HG03103 (cell line): Measurements from ENCODE around the gene MTRF1.
"Not testable (repeated sequence)": the region's sequence is repeated elsewhere in the genome, so short reads cannot be mapped to it uniquely, and the experiment has no call there.

Experiments
- ATAC-seq: cut with Tn5 transposase; IDR thresholded peaks from one replicate; pipeline ENCODE4 v1.9.1; 2021; ENCODE audit warnings: low read depth; ENCODE audit not compliant: unreplicated experiment

MTRF1 gene

DNA sequence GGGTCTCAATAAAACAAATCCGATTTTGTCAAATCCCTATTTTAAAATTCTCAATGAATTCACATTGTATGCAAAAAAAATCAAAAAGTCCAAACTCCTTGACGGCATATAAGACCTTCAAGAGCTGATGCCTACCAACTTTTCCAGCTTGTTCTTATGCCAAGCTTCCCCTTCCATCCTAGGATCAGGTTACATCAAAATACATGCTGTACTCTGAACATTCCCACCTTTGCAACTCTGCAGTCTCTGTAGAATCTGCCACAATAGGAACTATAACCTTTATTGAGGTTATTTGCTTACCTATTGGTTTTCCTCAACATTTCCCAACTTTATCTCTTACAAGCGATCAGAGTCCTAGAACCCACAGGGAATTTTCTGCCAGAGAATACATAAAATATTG, 76.9 kb downstream of the MTRF1 start:
- no peak for ATAC-seq

DNA sequence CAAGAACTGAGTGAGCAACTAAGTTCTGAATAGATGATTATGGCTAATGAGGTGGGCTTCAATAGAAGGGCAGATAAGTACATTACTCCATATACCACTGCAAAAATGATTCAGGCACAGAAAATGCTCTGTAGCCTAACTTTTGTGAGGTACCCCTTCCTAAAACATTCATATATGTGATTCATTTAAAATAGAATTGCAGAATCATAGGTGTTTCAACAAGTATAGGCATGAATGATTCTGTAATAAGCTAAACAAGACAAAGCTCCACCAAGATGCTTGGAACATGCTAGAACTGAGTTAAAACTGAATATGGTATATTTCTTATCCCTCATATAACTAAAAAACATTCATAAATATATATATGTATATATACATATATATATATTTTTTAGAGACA, 81.1 kb downstream of the MTRF1 start:
- no peak for ATAC-seq

DNA sequence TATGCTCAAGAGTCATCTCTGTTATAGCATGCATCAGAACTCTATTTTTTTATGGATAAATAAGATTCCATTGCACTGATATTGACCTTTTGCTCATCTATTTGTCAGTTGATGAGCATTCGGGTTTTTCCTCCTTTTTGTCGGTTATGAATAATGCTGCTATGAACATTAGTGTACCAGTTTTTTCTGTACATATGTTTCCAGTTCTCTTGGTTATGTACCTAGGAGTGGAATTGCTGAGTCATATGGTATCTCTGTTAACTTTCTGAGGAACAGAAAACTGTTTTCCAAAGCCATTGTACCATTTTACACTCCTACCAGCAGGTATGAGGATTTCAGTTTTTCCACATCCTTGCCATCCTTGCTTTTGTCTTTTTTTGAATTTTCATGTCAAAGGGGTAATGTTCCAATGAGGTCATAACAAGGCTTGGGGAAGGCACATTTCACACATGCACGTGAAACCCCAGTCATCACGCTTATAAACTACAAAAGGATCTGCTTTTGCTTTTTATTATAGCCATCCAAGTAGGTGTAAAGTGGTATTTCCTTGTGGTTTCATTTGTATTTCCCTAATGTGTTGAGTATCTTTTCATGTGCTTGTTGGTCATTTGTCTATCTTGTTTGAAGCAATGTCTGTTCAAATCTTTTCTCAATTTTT, 83.7 kb downstream of the MTRF1 start:
- no peak for ATAC-seq

DNA sequence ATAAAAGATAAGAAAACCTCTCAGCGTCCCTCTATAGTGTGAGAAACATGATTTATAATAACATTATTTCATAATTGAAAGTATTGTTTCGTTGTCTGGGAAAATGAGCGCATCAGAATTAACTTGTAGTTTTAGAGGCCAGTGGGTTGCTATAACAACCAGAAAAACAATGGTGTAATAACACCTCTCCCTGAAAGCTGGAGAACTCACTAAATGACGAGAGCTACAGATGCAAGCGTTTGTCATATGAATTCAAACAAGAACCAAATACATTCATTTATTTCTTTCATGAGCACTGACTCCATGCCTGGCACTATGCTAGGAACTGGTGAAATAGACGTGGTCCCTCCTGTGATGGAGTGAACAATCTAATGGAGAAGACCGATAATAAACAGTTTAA, 85.3 kb downstream of the MTRF1 start:
- ATAC-seq = no peak

DNA sequence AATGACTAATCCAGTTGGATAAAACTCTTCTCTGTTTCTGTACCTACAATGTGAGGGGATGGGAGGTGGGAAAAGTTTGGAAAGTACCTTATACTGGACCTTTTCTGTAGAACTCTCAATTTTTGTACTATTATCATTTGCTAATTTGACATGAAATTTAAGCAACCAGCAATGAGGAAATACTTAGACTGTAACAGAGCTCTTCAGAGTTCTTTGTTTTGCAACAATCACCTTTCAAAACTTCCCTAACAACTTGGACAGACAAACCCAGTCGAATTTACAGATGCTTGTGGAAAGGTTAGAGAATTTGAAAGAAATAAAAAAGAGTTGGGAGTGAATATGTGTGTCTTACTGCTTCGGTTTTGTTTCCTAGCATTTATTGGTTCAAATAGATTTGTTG, 85.8 kb downstream of the MTRF1 start:
- no peak for ATAC-seq

- not testable (repeated sequence) for ATAC-seq
Measured at GRCh38 chr13:41175576-41175975, 87.8 kb downstream of the MTRF1 start.
